GM10266 (cell line): Measurements from ENCODE around the gene ENDOG.
A peak's percentile ranks its signal among the peaks of the same experiment; 100 is the strongest.
"Not testable (repeated sequence)": the region's sequence is repeated elsewhere in the genome, so short reads cannot be mapped to it uniquely, and the experiment has no call there.

Source experiments
- DNase-seq: peaks from one replicate; pipeline ENCODE4 v3.0.0; 2012; ENCODE audit errors: extremely low spot score
- CTCF ChIP-seq: IDR thresholded peaks from 2 replicates; pipeline ENCODE4 v1.5.1; 2012; ENCODE audit warnings: mild to moderate bottlenecking, low read depth; ENCODE audit not compliant: control insufficient read depth, insufficient read depth; ENCODE audit errors: missing control alignments

The ENDOG gene

GRCh38 chr9:128774804-128775203, 43.5 kb upstream of the ENDOG start:
- no peak for TF ChIP-seq CTCF
- DNase-seq = no peak

- DNase-seq = not testable (repeated sequence)
Measured at GRCh38 chr9:128780093-128780492, 38.2 kb upstream of the ENDOG start.

- DNase-seq = no peak
Measured at GRCh38 chr9:128781187-128782070, 36.9 kb upstream of the ENDOG start.

GRCh38 chr9:128782669-128783068, 35.6 kb upstream of the ENDOG start:
- no peak for DNase-seq
- no peak for TF ChIP-seq CTCF

More at GRCh38 chr9:128781187-128782070, 36.9 kb upstream of the ENDOG start:
- no peak for TF ChIP-seq CTCF

GRCh38 chr9:128785427-128785826, 32.9 kb upstream of the ENDOG start:
- DNase-seq = no peak
- TF ChIP-seq CTCF = no peak

GRCh38 chr9:128786681-128787601, 31.4 kb upstream of the ENDOG start, which contains the start of gene TBC1D13:
TSS of gene TBC1D13 (plus strand) at chr9:128787253. CDS start at chr9:128787354, 101 bp downstream.
- TF ChIP-seq CTCF = no peak
- DNase-seq = peak; percentile 97

- no peak for DNase-seq
- no peak for TF ChIP-seq CTCF
Measured at GRCh38 chr9:128787659-128788058, 30.6 kb upstream of the ENDOG start.
